NCI-H82 treated with DMSO at 0.1 percent for 48 hours (cell line): Measurements from ENCODE around the gene HIF3A.

Experiments used
- DNase-seq: peaks from one replicate; lab custom pipeline; 2025; ENCODE audit not compliant: unreplicated experiment; lab: John Stamatoyannopoulos, UW

The HIF3A gene

DNA sequence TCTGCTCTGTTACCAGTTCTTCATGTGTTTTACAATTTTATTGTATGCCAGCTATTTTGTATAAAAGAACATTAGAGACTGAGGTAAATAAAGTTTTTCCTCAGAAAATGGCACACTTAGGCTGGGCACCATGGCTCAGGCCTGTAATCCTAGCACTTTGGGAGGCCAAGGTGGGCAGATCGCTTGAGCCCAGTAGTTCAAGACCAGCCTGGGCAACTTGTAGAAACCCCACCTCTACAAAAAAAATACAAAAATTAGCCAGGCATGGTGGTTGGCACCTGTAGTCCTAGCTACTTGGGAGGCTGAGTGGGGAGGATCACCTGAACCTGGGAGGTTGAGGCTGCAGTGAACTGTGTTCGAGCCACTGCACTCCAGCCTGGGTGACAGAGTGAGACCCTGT, 84.5 kb downstream of the HIF3A start:
- no peak for DNase-seq

DNA sequence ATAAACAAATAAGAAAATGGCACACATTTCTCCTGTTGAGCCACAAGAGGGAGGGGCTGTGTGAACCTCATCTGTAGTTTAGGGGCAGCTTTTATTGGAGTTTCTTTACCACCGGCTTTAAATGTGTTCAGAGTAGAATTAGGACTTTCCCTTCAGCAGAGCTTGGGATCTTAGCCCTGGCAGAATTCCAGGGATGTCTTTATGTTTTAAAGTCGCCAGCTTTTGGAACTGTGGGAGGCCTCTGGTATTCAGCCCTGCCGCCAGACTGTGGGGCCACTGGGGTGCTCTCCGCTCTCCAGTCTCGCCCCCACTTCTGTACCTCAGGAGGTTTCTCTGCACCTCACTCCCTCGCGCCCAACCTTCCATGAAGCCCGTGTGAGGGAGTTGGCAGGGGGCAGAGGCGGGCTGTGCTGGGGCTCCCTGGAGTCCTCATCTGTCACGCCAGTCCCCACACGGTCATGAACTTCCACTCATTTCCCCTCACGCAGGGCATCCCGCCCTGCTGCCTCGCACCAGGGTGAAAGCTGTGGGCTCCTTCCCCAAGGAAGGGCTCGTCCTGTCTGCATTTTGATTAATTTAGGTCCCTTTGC, 85.0 kb downstream of the HIF3A start:
- DNase-seq, result no peak

DNA sequence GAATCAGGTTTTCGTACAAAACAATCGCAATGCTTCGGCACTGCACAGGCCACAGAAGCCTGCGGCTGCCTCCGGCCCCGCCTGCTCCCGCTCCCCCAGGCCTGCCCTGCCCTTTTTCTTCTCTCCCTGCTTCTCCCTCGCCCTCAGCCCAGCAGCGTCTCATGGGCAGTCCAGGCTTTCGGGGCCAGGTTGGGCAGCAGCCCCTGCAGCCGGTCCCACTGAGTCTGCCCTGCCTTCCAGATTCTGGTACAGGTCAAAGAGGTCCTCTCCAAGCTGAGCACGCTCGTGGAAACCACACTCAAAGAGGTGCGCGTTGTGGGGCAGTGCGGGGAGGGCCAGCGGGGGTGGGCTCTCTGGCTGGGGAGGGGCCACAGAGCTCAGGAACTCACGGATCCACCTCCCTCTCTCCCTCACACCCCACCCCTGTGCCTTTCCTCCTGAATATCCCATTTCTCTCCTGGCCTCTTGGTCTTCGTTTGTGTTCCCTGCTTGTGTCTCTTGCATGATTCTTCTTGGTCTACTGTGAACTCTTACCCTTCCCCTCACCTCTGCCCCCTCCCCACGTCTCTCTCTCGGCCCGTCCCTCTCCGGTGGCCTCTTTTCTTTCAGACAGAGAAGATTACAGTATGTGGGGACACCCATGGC, 86.5 kb downstream of the HIF3A start:
- DNase-seq, result no peak

DNA sequence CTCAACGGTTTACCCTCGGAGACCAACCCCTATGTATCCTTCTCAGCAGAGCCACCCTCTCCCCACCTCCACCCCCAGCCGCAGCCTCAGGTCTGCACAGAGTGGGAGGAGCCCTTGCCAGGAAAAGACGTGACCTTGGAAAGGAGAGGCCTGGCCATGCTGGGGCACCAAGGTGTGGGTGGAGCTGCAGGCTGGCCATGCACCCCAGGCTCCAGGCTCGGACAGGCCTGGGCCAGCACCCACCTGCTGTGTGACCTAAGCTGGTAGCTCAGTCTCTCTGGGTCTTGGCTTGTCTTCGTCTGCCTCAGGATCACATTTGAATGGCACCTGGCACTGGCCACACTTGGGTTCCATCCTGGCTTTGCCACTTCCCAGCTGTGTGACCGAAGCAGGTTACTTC, 87.0 kb downstream of the HIF3A start:
- no peak for DNase-seq

DNA sequence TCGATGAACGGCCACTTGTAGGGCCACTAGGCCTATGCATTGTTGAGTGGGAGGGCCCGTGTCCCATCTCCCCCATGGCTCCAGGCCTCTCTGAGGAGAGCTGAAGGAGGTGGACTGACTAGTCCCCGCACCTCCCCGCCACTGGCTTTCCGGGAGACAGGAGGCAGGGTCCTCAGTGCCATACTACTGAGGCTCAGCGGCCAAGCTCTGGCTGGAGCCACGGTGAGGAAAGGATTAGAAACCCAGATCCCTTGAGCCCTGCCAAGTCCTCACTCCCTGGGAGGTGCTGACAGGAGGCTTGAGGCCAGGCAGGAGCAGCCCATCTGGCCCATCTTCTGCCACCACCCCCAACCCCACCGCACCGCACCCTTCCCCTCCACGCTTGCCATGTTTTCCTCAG, 87.6 kb downstream of the HIF3A start:
- DNase-seq, result peak; percentile 41

DNA sequence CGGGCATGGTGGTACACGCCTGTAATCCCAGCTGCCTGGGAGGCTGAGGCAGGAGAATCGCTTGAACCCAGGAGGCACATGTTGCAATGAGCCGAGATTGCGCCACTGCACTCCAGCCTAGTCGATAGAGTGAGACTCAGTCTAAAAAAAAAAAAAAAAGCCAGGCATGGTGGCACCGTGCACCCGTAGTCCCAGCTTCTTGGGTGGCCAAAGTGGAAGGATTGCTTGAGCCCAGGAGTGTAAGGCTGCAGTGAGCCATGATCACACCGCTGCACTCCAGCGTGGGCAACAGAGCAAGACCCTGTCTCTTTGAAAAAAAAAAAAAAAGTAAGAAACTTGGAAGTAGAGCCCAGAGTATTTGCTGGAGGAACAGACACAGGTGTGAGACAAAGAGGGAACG, 88.8 kb downstream of the HIF3A start:
- no peak for DNase-seq

DNA sequence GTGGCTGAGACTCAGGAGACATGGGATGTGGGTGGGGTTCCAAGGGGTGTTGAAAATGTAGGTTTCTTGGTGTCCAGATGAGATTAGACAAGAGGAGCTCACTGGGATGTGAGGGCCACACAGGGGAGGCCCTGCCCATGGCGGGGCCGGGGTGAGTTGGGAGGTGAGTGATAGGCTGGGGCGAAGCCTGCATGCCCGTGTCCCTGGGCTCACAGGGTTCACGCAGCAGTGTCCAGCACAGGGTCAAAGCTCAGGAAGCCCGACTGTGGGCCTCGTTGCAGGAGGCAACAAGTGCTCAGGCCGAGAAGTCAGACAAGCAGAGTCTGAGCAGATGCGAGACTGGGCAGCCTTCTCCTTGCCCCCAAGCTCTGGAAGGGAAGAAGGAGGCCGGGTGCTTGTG, 89.3 kb downstream of the HIF3A start:
- DNase-seq, result no peak

DNA sequence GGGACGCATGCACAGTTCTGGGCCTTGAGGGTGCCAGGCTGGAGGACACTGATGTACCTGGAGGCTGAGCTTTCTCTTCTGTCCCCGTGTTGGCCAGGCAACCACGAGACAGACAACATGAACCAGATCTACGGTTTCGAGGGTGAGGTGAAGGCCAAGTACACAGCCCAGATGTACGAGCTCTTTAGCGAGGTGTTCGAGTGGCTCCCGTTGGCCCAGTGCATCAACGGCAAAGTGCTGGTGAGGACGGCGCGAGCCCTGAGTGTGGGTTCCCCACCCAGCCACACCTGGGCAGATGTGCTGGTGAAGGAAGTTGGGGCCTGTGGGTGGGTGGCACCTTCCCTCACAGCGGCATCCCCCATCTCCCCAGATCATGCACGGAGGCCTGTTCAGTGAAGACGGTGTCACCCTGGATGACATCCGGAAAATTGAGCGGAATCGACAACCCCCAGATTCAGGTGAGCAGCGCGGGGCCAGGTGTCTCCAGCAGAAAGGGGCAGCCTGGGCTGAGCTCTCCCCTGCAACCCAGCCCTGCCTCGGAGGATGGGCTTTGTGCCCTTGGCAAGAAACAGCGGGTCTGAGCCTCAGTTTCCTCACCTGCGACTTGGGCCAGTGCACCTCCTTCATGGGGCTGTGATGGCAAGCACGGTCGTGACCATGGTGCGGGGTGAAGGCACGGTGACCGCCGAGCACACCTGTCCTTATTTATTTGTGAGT, 90.3 kb downstream of the HIF3A start:
- DNase-seq, result no peak

DNA sequence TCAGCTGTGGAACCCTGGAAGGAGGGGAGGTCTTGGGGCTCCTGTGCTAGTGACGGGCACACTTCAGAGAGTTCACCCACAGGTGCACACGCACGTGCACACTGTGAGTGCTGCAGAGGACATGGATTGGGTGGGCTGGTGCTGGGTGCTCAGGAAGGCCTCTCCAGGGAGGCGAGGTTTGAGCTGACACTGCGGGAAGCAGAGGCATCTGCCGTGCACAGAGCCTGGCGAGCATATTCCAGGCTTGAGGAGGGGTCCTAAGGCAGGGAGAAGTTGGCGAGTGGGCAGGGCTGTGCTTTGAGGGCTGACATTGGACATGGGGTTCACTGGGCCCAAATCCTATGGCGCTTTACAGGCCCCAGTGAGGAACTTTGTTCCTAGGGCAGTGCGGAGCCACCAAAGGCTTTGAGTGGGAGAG, 90.9 kb downstream of the HIF3A start:
- no peak for DNase-seq

DNA sequence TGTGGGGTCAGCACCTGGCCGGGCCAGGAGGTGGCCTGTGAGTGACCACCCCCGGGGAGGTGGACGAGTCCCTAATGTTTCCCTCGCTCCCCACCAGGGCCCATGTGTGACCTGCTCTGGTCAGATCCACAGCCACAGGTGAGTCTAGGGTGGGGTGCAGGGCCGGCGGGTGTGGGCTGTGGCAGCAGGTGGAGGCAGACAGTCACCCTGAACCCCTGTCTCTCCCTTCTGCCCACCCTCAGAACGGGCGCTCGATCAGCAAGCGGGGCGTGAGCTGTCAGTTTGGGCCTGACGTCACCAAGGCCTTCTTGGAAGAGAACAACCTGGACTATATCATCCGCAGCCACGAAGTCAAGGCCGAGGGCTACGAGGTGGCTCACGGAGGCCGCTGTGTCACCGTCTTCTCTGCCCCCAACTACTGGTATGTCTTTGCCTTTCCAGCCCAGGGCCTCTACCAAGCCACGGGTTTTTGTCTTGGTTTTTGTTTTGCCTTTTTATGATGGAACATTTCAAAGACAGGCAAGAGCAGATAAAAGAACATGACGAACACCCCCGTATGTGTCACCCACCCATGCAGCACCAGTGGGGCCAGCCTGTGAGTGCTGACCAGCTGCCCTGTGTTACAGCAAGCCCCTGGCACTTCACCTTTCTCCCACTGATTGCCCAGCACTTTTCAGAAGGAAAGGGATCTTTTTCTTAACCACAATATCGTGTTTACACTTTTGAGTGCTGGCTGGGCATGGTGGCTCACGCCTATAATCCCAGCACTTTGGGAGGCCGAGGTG, 91.7 kb downstream of the HIF3A start:
- no peak for DNase-seq

DNA sequence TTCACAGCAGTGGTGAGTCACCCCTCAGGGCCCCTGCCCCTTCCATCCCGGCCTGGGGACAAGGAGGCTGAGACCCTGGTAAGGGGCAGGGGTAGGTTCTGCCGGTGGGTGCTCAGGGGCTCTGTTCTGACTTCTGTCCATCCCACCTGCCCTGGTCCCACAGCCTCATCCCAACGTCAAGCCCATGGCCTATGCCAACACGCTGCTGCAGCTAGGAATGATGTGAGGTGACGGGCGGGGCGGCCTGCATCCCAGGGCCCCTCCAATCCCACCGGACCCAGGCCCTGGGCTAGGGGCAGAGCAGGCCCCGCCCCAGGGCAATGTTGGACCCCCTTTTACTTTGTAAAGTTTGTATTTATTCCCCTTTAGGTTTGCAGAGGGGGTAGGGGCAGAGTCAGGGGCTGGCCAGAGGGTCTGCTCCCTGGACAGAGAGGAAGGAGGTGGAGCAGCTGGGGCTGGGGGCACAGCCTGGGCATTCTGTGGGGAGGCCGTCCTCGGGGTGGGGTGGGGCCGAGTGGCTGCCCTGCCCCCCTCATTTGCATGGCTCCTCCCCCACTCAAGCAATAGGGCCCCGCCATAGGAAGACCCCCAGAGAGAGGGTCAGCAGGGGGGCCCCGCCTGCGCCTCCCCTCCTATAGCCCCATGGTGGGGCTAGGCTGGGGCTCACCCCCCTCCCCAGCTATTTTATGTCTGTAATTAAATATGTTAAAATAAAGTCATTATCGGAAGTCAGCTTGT, 93.4 kb downstream of the HIF3A start:
- no peak for DNase-seq

DNA sequence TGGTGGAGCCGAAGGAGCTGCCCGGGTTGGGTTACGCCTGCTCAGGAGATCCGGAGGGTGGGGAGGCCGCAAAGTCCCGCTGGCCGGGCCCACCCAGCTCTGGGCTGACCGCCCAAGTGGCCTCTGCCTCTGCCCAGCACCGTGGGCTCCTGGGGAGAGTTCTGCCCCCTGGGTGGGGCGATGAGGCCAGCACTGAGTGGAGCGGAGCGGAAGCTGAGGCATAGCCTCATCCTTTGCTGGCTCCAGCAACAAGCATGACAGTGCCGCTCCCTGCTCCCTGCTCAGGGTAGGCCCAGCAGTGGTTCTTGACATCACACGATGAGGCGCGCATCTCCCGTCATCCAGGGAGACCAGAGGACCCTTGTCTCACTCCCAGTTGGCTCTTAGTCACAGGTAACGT, 94.0 kb downstream of the HIF3A start:
- DNase-seq, result no peak

DNA sequence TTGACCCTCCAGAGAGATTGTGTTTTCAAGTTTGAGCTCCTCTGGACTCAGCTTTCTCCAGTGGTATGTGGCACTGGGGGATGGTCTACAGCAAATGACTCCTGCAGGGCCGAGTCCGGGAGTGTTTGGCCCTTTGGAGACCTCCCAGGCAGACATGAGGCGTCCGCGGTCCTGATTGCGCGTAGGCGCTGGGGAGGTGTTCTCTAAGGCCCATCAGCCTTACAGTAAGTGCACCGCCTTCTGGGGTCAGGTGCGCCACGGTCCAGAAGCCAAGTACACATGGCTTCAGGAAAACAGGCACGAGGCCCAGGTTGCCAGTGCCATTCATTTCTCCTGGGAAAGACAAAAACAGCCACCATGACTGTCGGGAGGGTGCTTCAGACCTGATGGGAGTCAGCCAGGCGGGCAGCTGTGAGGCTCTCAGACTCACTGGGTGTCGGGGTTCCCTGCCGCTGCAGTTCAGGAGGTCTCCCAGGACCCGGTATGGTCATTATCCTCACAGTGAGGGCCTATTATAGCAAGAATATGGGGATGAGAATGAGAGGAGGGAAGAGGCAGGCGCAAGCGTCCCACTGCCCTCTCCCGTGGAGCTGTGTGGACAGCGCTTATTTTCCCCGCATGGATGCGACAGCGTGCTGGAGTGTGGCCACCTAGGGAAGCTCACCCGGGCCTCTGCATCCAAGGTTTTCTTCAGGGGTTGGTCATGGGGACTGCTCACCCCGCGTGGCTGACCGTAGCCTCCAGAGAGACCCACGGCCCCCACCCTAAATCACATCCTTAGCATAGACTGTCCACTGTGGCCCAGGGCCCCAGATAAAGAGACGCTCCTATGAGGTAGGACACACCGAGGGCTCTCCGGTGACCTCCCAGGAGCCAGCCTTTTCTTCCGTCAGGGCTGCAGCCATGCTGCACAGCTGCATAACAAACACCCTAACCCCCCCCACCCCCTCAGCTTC, 94.7 kb downstream of the HIF3A start:
- no peak for DNase-seq

DNA sequence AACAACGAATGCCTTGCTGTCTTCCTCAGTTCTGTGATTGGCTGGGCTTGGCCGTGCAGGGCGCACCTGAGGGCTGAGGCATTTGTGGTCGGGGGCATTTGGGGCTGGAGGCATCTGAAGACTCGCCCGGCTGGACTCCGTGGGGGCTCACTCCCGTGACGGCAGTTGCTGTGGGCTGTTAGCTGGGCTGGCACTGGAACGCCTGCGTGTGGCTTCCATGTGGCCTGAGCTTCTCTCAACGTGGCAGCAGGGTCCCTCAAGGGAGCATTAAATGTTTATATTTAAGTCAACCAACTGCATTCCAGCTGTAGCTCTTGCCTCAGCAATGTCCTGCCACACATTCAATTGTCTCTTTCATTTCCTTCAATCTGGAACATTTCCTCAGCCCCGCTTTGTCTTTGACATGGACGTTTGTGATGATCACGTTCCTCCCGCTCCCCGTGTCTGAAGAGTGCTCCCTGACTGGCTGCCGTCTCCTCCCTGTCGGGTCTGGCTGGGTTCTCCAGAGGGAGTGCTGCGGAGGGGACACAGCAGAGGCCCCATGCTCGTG, 95.5 kb downstream of the HIF3A start:
- no peak for DNase-seq

DNA sequence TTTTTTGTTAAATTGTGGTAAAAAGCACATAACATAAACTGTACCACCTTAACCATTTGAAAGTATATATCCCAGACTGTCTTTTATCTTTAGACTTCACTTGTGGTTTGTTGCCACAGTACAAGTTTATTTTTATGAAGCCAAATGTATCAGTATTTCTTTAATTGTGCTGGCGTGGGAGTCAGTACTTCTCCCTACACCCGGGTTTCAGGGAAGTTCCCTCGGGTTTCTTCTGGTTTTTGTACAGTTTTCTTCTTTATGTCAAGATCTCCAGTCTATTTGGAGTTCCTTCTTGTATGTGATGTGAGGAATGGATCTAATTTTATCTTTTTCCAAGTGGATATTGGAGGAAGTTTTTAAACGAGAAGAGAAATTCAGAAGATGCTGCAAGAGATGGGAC, 96.0 kb downstream of the HIF3A start:
- DNase-seq, result no peak
